Lower leg skin (tissue), 4 donors: Measurements from ENCODE around the gene DAGLA. TPM values are rescaled to one million over a fixed set of nuclear protein-coding genes. Genes with fewer than 3 reads are reported as not detected.

Source experiments
- DNase-seq, 2 donors: peaks; one replicate each; pipeline ENCODE4 v3.0.0-alpha.2; 2019; ENCODE audit warnings: low spot score in 2 of 2
- H3K4me3 ChIP-seq: fragments of 200-600 bp; sonication (generic); 2 replicates; pipeline ENCODE4 v1.5.1; 2017; ENCODE audit warnings: mild to moderate bottlenecking, low read depth; ENCODE audit not compliant: poor library complexity, severe bottlenecking
- CTCF ChIP-seq, 3 donors: fragments of 450-650 bp; IDR thresholded peaks; one replicate each; pipeline ENCODE4 v1.5.1; 2016; ENCODE audit warnings: antibody characterized with exemption in 3 of 3, mild to moderate bottlenecking in 3 of 3, moderate library complexity in 2 of 3
- POLR2A ChIP-seq, 2 donors: fragments of 450-650 bp; IDR thresholded peaks; one replicate each; pipeline ENCODE4 v1.6.1; 2016 to 2017; ENCODE audit warnings: antibody characterized with exemption in 2 of 2, mild to moderate bottlenecking in 1 of 2, moderate library complexity in 1 of 2
- WGBS, 2 donors: methylation state at CpG; one replicate each; pipeline ENCODE4 v1.1.5; 2018; 5-methylcytosine and 5-hydroxymethylcytosine counted together
- intact Hi-C: fragments of 100-400 bp; cut with DNase I; formaldehyde crosslinking; loops from one replicate; pipeline ENCODE4 v1.15.0; 2023; ENCODE audit warnings: low total_unique reads
- total RNA-seq, 4 donors: library from RNA; depleted of rRNA; stranded (reverse); fragments of >200 nt; gene quantifications; one replicate each; pipeline ENCODE4 v1.1.0, GENCODE V29; 2016

The DAGLA gene
- total RNA-seq, 4 donors from 2014 or later, result 0.23 to 1.8 (median 0.79) TPM

DNA sequence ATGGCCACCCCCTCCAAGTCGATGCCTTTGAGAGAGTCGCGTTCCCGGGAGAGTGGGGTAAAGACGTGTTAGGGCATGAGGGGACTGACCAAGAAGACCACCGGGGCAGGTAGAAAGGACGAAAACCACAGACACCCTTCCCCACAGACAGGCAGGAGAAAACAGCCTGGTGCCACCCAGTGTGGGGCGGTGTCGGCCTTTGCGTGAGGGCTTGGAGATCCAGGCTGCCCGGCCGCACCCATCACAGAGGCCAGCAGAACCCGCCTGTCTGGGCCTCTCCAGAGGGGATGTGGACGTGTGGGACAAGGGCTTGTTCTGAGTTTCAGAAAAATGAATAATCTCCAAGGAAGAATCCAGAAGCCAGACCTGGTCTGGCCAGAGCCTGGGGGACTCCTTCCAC, 30.8 kb downstream of the DAGLA start:
- DNase-seq, result no peak
- TF ChIP-seq POLR2A (IDR thresholded peaks at IDR 0.05) (no peak), CTCF (IDR thresholded peaks at IDR 0.05) (no peak)
- H3K4me3 ChIP-seq, result no peak overlapping the region
- intact Hi-C loops, result no loop called here
- WGBS, 2 donors, result 83 to 86% methylated on average over 14 of the region's 14 CpGs

GRCh38 chr11:61711498-61711897, 31.3 kb downstream of the DAGLA start:
- DNase-seq, result no peak
- WGBS, 2 donors, result 66 to 70% methylated on average over 6 of the region's 6 CpGs
- intact Hi-C loops, result no loop called here
- TF ChIP-seq CTCF (IDR thresholded peaks at IDR 0.05) (no peak), POLR2A (IDR thresholded peaks at IDR 0.05) (no peak)
- no peak overlapping the region for H3K4me3 ChIP-seq

DNA sequence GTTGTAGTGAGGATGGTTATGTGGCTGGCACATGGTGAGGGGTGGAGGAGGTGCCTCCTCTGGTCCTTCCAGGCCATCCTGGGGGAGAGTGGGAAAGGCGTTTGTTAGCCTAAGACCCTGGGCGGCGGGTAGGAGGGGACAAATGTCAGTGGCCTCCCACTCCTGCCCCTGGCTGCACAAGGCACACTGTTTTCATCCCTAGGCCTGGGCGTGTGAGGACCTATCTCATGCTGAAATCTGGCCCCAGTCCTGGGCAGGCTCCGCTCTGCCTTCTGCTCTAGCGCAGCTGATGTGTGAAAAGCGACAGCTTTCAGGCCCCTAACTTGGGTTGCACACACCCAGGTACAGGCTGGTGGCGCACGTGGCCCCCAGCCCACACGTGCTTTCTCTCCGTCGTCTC, 32.1 kb downstream of the DAGLA start:
- H3K4me3 ChIP-seq, result no peak overlapping the region
- no peak for TF ChIP-seq CTCF (IDR thresholded peaks at IDR 0.05)
- no peak for TF ChIP-seq POLR2A (IDR thresholded peaks at IDR 0.05)
- DNase-seq, result no peak
- WGBS, 2 donors, result 77 to 83% methylated on average over 12 of the region's 12 CpGs
- intact Hi-C loops, result no loop called here

GRCh38 chr11:61712846-61713245, 32.7 kb downstream of the DAGLA start:
- intact Hi-C loops, result no loop called here
- 93 to 99% methylated on average over 6 of the region's 6 CpGs for WGBS, 2 donors
- TF ChIP-seq POLR2A (IDR thresholded peaks at IDR 0.05) (no peak), CTCF (IDR thresholded peaks at IDR 0.05) (no peak)
- no peak overlapping the region for H3K4me3 ChIP-seq
- no peak for DNase-seq

GRCh38 chr11:61713464-61713863, 33.3 kb downstream of the DAGLA start:
- intact Hi-C loops, result no loop called here
- H3K4me3 ChIP-seq, result no peak overlapping the region
- TF ChIP-seq POLR2A (IDR thresholded peaks at IDR 0.05) (no peak), CTCF (IDR thresholded peaks at IDR 0.05) (no peak)
- DNase-seq, result no peak
- 75 to 76% methylated on average over 3 to 9 of the region's 9 CpGs for WGBS, 2 donors

DNA sequence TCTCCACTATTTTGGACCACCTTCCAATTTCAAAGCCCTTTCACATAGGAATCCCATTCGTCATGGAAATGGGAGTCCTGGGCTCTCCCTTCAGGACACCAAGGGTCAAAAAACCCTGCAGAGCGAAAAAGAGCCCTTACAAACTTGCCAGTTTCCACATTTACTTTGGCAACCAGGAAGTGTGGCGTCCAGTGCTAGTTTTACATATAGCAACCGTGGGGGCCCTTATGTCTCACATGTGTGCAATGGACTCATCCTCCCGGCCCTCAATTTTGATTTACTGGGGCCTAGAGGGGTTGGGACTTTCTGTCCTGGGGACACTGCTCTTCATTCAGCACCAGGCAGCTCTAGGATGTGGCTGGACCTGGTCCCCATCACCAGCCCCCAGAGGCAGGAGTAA, 33.7 kb downstream of the DAGLA start:
- TF ChIP-seq POLR2A (IDR thresholded peaks at IDR 0.05) (no peak), CTCF (IDR thresholded peaks at IDR 0.05) (no peak)
- no peak overlapping the region for H3K4me3 ChIP-seq
- DNase-seq, result no peak
- 62 to 84% methylated on average over 4 of the region's 5 CpGs for WGBS, 2 donors
- intact Hi-C loops, result no loop called here
